Aorta (tissue), 5 donors: ENCODE results near the gene PDPK1. TPM values are rescaled to one million over a fixed set of nuclear protein-coding genes. Genes with fewer than 3 reads are reported as not detected.
"Not testable (repeated sequence)": the region's sequence is repeated elsewhere in the genome, so short reads cannot be mapped to it uniquely, and the experiment has no call there.

Experiments
- ATAC-seq: fragments of 200-7000 bp; cut with Tn5 transposase; one replicate; pipeline ENCODE4 v1.9.1; 2022; ENCODE audit warnings: moderate library complexity; ENCODE audit not compliant: low FRiP score
- DNase-seq, 2 donors: peaks; one replicate each; pipeline ENCODE4 v3.0.0-alpha.2; 2020
- H3K27ac ChIP-seq, 2 donors: one replicate each; pipeline ENCODE4 v1.5.1; 2013; ENCODE audit warnings: low read length in 2 of 2, mild to moderate bottlenecking in 2 of 2, moderate library complexity in 2 of 2, control low read depth in 1 of 2, inconsistent platforms in 1 of 2, low read depth in 1 of 2
- H3K27me3 ChIP-seq, 2 donors: one replicate each; pipeline ENCODE4 v1.6.1; 2013; ENCODE audit warnings: control low read depth in 1 of 2, low read length in 1 of 2, mild to moderate bottlenecking in 1 of 2, moderate library complexity in 1 of 2; ENCODE audit not compliant: insufficient read depth in 2 of 2, control insufficient read depth in 1 of 2
- H3K36me3 ChIP-seq, 2 donors: one replicate each; pipeline ENCODE4 v1.6.1; 2013; ENCODE audit warnings: control low read depth in 1 of 2, low read length in 1 of 2, mild to moderate bottlenecking in 1 of 2; ENCODE audit not compliant: insufficient read depth in 2 of 2, control insufficient read depth in 1 of 2
- H3K4me1 ChIP-seq, 2 donors: one replicate each; pipeline ENCODE4 v1.6.1; 2013; ENCODE audit warnings: low read length in 2 of 2, control low read depth in 1 of 2, mild to moderate bottlenecking in 1 of 2, moderate library complexity in 1 of 2; ENCODE audit not compliant: insufficient read depth in 2 of 2, control insufficient read depth in 1 of 2
- H3K4me3 ChIP-seq, 2 donors: one replicate each; pipeline ENCODE4 v1.5.1; 2013; ENCODE audit warnings: low read length in 2 of 2, control low read depth in 1 of 2, mild to moderate bottlenecking in 1 of 2
- H3K9me3 ChIP-seq: one replicate; pipeline ENCODE4 v1.6.1; 2013; ENCODE audit warnings: mild to moderate bottlenecking, low read length; ENCODE audit not compliant: control insufficient read depth
- WGBS, 2 donors: extraction: QIAGEN DNeasy Blood & Tissue Kit; methylation state at CpG; one replicate each; pipeline ENCODE4 v1.1.7; 2013; 5-methylcytosine and 5-hydroxymethylcytosine counted together
- intact Hi-C, 2 donors: fragments of 100-400 bp; cut with DNase I; formaldehyde crosslinking; loops; one replicate each; pipeline versions ENCODE4 v1.14.2 to v1.15.0; 2022
- microRNA-seq, 2 donors: library from miRNA; unstranded; fragments of <30 nt; microRNA quantifications; one replicate each; pipeline ENCODE4 v1.2.0, GENCODE V29; 2020
- polyA plus RNA-seq, 2 donors: library from polyadenylated mRNA; stranded (reverse); fragments of 200-250 nt; gene quantifications; one replicate each; pipeline ENCODE4 v1.2.3, GENCODE V29; 2013
- total RNA-seq, 2 donors: library from RNA; stranded (reverse); fragmentation: NEBNext Ultra II Directional; extraction: Animal tissue kit (Norgen Biotek cat#: 25700); gene quantifications; one replicate each; pipeline ENCODE4 v1.2.1, GENCODE V29; 2021
- donor health status: healthy with polysubstance abuse.
- donor health status: Bipolar disorder and iron deficiency.
- donor health status: DM: no; HTN: no; CAD: no.
- donor health status: DM: no; HTN: no; CAD: no.
- donor health status: DM: yes; HTN: yes; CAD: no.

PDPK1 gene
- total and polyA plus RNA-seq, 4 donors = 12.7 to 46.4 (median 30.5) TPM

DNA sequence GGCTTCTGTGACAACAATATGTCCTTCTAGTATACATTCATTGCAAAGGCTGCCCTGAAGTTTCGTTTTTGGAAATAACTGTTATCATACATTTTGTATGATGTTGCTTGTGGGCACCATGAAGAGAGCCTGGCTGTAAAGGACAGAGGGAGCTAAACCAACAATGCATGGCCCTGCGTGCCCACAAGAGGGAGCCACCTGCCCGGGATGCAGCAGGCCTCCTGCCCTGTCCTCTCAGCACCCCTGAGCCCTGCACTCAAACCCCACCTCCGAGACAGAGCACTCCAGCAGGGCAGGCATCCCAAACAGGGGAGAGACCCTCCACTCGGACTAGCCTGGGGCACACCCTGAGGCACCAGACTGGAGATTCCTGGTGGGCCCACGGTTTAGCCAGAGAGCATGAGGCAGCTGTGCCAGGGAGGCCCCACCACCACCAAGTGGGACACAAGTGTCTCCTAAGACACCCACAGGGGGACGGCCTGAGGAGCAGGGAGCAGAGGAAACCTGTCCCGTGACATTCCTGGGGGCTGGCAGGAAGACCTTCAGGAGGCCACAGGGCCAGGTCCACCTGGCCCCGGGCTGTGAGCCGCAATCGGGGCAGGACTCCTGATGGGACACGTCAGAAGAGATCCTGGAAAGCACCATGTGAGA, 101.4 kb downstream of the PDPK1 start:
- ATAC-seq (peak; percentile 57), DNase-seq (peak in 1 of 2 donors; percentile 77)
- H3K27ac ChIP-seq, H3K9me3 ChIP-seq, H3K4me1 ChIP-seq, intact Hi-C loops, H3K27me3 ChIP-seq, H3K4me3 ChIP-seq, H3K36me3 ChIP-seq: not testable (repeated sequence)
- 14% methylated on average over 1 of the region's 12 CpGs; no CpG with 5 or more reads in 1 of the 2 donors for WGBS, 2 donors

DNA sequence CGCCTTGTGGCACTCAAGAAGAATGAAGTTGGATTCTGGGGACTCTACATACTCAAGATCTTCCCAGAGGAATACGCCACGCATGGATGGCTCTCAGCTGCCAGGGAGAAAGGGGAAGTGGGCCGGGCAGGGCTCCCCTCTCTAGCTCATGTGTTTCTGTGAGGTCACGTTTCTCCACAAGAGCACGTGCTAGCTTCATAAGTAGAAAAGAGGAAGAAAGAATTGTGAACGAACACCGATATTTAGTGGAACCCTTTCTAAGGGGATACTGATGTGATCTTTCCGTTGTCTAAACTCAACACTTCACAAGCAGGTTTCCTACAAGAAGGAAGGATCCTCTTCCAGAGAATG, 101.9 kb downstream of the PDPK1 start:
- H3K36me3 ChIP-seq, H3K27ac ChIP-seq, H3K4me3 ChIP-seq, H3K27me3 ChIP-seq, H3K9me3 ChIP-seq, ATAC-seq, intact Hi-C loops, H3K4me1 ChIP-seq, DNase-seq: not testable (repeated sequence)
- 89 to 92% methylated on average over 7 to 9 of the region's 9 CpGs for WGBS, 2 donors

DNA sequence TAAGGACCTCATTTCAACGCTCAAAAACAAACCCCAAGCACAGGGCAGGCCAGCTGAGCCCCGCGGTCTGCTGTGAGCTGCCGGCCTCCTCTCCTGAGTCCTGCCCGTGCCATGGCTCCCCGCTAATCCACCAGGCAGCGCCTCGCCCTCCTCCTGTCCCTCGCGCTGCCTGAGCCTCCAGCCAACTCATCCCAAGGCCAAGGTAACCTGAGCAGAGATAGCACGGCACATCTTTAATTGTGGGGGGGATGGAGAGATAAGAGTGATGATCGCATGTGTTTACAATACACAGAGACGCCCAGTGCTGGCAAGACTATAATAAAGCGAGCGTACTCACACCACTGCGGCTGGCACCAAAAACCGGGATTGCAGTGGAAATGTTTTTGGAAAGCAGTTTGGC, 104.7 kb downstream of the PDPK1 start:
- intact Hi-C loops, ATAC-seq, H3K9me3 ChIP-seq, H3K36me3 ChIP-seq, H3K27me3 ChIP-seq, H3K4me1 ChIP-seq, H3K4me3 ChIP-seq, DNase-seq, H3K27ac ChIP-seq: not testable (repeated sequence)
- WGBS, 2 donors = 84 to 94% methylated on average over 5 to 6 of the region's 17 CpGs

DNA sequence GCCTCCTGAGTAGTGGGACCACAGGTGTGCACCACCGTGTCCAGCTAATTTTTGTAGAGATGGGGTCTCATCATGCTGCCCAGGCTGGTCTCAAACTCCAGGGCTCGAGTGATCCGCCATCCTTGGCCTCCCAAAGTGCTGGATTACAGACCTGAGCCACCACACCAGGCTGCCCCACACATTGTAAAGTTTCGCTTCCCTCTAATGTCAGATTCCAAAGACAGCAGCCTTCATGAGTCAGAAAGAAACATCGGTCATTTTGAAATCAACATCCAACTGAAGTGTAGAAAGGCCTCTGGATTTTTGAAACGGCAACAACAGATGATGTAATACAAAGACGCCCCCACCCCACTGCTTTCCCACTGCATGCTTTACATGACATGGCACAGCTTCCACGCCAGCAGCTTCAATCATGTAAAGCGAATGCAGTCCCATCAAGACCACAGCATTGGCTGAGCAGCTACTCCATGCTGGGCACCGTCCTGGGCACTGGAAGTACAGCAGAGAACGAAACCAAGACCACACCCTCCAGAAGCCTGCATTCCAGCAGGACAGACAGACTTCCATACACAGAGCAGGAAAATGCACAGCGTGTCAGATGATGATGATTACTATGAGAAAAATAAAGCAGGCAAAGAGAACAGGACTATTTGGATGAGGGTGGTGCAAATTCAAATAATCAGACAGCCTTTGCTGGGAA, 107.1 kb downstream of the PDPK1 start:
- H3K9me3 ChIP-seq, intact Hi-C loops, H3K27ac ChIP-seq, H3K36me3 ChIP-seq, H3K4me1 ChIP-seq, DNase-seq, H3K4me3 ChIP-seq, ATAC-seq, H3K27me3 ChIP-seq: not testable (repeated sequence)
- no CpG with 5 or more reads among the region's 12 CpGs for WGBS, 2 donors

DNA sequence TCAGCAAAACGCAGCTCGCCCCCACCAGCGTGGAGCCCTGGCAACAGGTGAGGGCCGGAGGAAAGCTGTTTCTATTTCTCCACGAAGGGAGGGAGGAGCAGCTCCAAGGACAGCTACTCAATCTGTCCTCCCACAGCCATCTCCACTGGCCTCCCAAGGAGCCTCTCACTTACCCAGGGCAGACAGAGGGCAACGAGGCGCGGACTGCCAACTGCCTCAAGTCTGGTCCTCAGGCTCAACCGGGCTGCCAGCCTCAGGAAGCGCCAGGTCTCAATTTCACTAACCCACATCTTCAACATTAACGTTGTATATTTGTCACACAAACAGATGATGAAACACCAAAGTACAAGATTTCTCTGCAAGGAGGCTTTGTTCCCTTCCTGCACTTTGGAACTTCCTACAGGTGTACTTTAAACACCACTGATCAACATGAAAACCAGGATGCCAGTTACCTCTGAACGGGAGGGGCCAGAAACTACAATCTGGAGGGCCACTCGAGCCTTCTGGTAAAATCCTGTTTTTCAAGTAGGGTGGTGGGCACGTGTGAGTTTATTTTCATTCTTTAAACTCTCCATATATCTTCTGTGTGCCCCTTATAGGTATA, 113.5 kb downstream of the PDPK1 start:
- H3K27me3 ChIP-seq, H3K9me3 ChIP-seq, intact Hi-C loops, H3K36me3 ChIP-seq, H3K27ac ChIP-seq, H3K4me1 ChIP-seq, ATAC-seq, DNase-seq, H3K4me3 ChIP-seq: not testable (repeated sequence)
- WGBS, 2 donors = no CpG with 5 or more reads among the region's 14 CpGs

Small RNAs within 50 kb of the gene (microRNA-seq; reads per million reads assigned to microRNA genes)
- gene MIR3178 = 0 reads per million in 2 donors

Other genes with a start within 250 kb of the PDPK1 start
- gene ABCA3, start 197.3 kb upstream of the PDPK1 start, total RNA-seq = 10 to 100 TPM; 11.7 to 19.3 TPM
- 1 to 10 TPM; 2.6 to 7.6 TPM for gene ABCA3, start 197.3 kb upstream of the PDPK1 start, polyA plus RNA-seq
- gene CCNF, start 108.6 kb upstream of the PDPK1 start, total RNA-seq = 1 to 10 TPM in 1 of 2 donors, under 1 TPM in 1; 0.91 to 3.6 TPM
- under 1 TPM; 0.33 to 0.75 TPM for gene CCNF, start 108.6 kb upstream of the PDPK1 start, polyA plus RNA-seq
- gene TEDC2, start 77.9 kb upstream of the PDPK1 start, total RNA-seq = under 1 TPM; 0.62 to 0.84 TPM
- 1 to 10 TPM in 1 of 2 donors, under 1 TPM in 1; 0.38 to 1.6 TPM for gene TEDC2, start 77.9 kb upstream of the PDPK1 start, polyA plus RNA-seq
- under 1 TPM in 1 of 2 donors, not detected in 1; 0.42 TPM for gene NTN3, start 66.7 kb upstream of the PDPK1 start, total RNA-seq
- gene NTN3, start 66.7 kb upstream of the PDPK1 start, polyA plus RNA-seq = not detected
- 10 to 100 TPM in 1 of 2 donors, 1 to 10 TPM in 1; 6.9 to 15.6 TPM for gene TBC1D24, start 62.9 kb upstream of the PDPK1 start, total RNA-seq
- gene TBC1D24, start 62.9 kb upstream of the PDPK1 start, polyA plus RNA-seq = 1 to 10 TPM in 1 of 2 donors, under 1 TPM in 1; 0.38 to 3.0 TPM
- 100 to 1,000 TPM; 116 to 119 TPM for gene ATP6V0C, start 24.1 kb upstream of the PDPK1 start, total RNA-seq
- 100 to 1,000 TPM in 1 of 2 donors, 10 to 100 TPM in 1; 67.9 to 108 TPM for gene ATP6V0C, start 24.1 kb upstream of the PDPK1 start, polyA plus RNA-seq
- gene AMDHD2, start 17.6 kb upstream of the PDPK1 start, total RNA-seq = 10 to 100 TPM; 22.0 to 44.6 TPM
- gene AMDHD2, start 17.6 kb upstream of the PDPK1 start, polyA plus RNA-seq = 10 to 100 TPM; 19.5 to 48.6 TPM
- gene CEMP1, start 6.6 kb upstream of the PDPK1 start, total RNA-seq = not detected
- 1 to 10 TPM in 1 of 2 donors, under 1 TPM in 1; 0.38 to 1.2 TPM for gene CEMP1, start 6.6 kb upstream of the PDPK1 start, polyA plus RNA-seq
- 10 to 100 TPM; 14.3 to 15.5 TPM for gene KCTD5, start 144.5 kb downstream of the PDPK1 start, total RNA-seq
- 10 to 100 TPM in 1 of 2 donors, 1 to 10 TPM in 1; 9.7 to 13.0 TPM for gene KCTD5, start 144.5 kb downstream of the PDPK1 start, polyA plus RNA-seq
- gene PRSS27, start 182.2 kb downstream of the PDPK1 start, total RNA-seq = 1 to 10 TPM; 1.3 to 2.2 TPM
- 1 to 10 TPM; 1.4 to 1.6 TPM for gene PRSS27, start 182.2 kb downstream of the PDPK1 start, polyA plus RNA-seq
- gene SRRM2, start 214.6 kb downstream of the PDPK1 start, total RNA-seq = 100 to 1,000 TPM; 552 to 716 TPM
- 100 to 1,000 TPM; 194 to 946 TPM for gene SRRM2, start 214.6 kb downstream of the PDPK1 start, polyA plus RNA-seq
- 100 to 1,000 TPM; 146 to 174 TPM for gene ELOB, start 239.3 kb downstream of the PDPK1 start, total RNA-seq
- 100 to 1,000 TPM; 368 to 843 TPM for gene ELOB, start 239.3 kb downstream of the PDPK1 start, polyA plus RNA-seq
- not detected for gene PRSS33, start 249.5 kb downstream of the PDPK1 start, total RNA-seq
- under 1 TPM in 1 of 2 donors, not detected in 1; 0.08 TPM for gene PRSS33, start 249.5 kb downstream of the PDPK1 start, polyA plus RNA-seq